A673 (cell line): Measurements from ENCODE around the gene RUNX2.

ENCODE experiments used
- EZH2 ChIP-seq: fragments of 200-600 bp; sonication (generic); IDR thresholded peaks from 2 replicates; pipeline ENCODE4 v1.6.1; 2017; ENCODE audit warnings: borderline replicate concordance, low read depth, mild to moderate bottlenecking, mixed read lengths, antibody characterized with exemption, low read length; ENCODE audit not compliant: poor library complexity, severe bottlenecking
- TF ChIP-seq, protein P1 (sequence below): fragments of 300-800, 200-600 bp; sonication (generic); conservative IDR thresholded peaks from 2 replicates; pipeline ENCODE4 v1.5.1; 2017; ENCODE audit warnings: low read depth, mild to moderate bottlenecking, antibody characterized with exemption, low read length, moderate library complexity, mixed read lengths

DNA sequence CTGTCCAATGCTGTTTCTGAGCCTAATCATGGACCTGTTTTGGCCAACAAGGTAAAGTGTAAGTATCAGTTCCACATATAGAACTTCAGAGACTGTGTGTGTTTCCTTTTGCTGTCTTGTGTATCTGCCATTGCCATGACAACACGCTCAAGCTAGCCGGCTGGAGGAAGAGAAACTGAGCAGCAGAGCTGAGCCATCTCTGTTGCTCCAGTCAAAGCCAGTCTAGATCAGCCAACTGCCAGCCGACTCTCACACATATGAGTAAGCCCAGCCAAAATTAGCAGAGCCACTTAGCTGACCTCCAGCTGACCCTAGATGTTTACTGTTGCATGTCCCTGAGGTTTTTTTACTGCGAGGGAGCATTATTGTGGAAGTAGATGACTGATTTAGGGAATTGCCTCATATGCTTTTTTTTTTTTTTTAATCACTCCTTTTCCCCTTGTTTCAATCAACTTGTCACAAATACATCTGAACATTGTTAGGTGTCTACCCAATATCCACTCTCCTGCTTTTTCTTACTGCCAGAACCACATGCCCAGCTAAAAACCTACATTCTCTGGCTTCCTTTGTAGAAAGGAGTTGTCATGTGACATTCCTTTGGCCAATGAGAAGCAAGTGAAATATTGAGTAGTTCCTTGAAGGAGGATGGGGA lies 353.9 kb downstream of the RUNX2 start:
- TF ChIP-seq, protein P1, sequence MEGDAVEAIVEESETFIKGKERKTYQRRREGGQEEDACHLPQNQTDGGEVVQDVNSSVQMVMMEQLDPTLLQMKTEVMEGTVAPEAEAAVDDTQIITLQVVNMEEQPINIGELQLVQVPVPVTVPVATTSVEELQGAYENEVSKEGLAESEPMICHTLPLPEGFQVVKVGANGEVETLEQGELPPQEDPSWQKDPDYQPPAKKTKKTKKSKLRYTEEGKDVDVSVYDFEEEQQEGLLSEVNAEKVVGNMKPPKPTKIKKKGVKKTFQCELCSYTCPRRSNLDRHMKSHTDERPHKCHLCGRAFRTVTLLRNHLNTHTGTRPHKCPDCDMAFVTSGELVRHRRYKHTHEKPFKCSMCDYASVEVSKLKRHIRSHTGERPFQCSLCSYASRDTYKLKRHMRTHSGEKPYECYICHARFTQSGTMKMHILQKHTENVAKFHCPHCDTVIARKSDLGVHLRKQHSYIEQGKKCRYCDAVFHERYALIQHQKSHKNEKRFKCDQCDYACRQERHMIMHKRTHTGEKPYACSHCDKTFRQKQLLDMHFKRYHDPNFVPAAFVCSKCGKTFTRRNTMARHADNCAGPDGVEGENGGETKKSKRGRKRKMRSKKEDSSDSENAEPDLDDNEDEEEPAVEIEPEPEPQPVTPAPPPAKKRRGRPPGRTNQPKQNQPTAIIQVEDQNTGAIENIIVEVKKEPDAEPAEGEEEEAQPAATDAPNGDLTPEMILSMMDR: no peak
- TF ChIP-seq EZH2: no peak
